ENCODE measurements around the gene PLEKHN1.

GRCh38 chr1:941588-942383 is 24.5 kb upstream of the PLEKHN1 start:
- TF ChIP-seq POLR2A (IDR thresholded peaks at IDR 0.05; ENCODE audit: low read depth, low read length) (no peak), TAF1 (IDR thresholded peaks at IDR 0.05; ENCODE audit: low read depth, low read length) (no peak), POLR2AphosphoS5 (IDR thresholded peaks at IDR 0.05; ENCODE audit: low read depth, low read length) (no peak)
